Epithelial cell of proximal tubule (primary cell): ENCODE measurements around the gene PYGB. TPM values are rescaled to one million over a fixed set of nuclear protein-coding genes. Genes with fewer than 3 reads are reported as not detected.
A peak's percentile ranks its signal among the peaks of the same experiment; 100 is the strongest.

Experiments used
- DNase-seq: peaks from one replicate; pipeline ENCODE4 v3.0.0-alpha.2; 2011; ENCODE audit warnings: low read depth
- H3K4me3 ChIP-seq: 2 replicates; pipeline ENCODE4 v1.5.1; 2011; ENCODE audit warnings: low read depth, mild to moderate bottlenecking, low read length
- CTCF ChIP-seq: conservative IDR thresholded peaks from 2 replicates; pipeline ENCODE4 v1.5.1; 2012; ENCODE audit warnings: low read depth, mild to moderate bottlenecking, low read length
- total RNA-seq: library from RNA; depleted of rRNA; stranded (reverse); fragments of >200 nt; gene quantifications from 2 replicates; pipeline ENCODE4 v1.2.3, GENCODE V29; 2015

PYGB gene
- 145 and 241 TPM in 2 replicates for total RNA-seq

- no peak for DNase-seq
- no peak for TF ChIP-seq CTCF
Measured at GRCh38 chr20:25247956-25248785, at the start of gene PYGB. Gene PYGB, plus strand, starts transcription at chr20:25248085. Its CDS starts 94 bp downstream, at chr20:25248179.

GRCh38 chr20:25198663-25199383 lies 49.1 kb upstream of the PYGB start:
- no peak overlapping the region for H3K4me3 ChIP-seq
- TF ChIP-seq CTCF = no peak
- DNase-seq = no peak

More at GRCh38 chr20:25247956-25248785, at the start of gene PYGB:
- H3K4me3 ChIP-seq = peak within 1 kb of the TSS; percentile 82

GRCh38 chr20:25199473-25200260 lies 48.2 kb upstream of the PYGB start:
- DNase-seq = no peak
- TF ChIP-seq CTCF = no peak
- H3K4me3 ChIP-seq = no peak overlapping the region

- TF ChIP-seq CTCF = no peak
- no peak overlapping the region for H3K4me3 ChIP-seq
- DNase-seq = no peak
Measured at GRCh38 chr20:25203089-25203488, 44.8 kb upstream of the PYGB start.

- no peak for DNase-seq
- no peak for TF ChIP-seq CTCF
- H3K4me3 ChIP-seq = no peak overlapping the region
Measured at GRCh38 chr20:25203871-25204320, 44.0 kb upstream of the PYGB start.

GRCh38 chr20:25204550-25205276 lies 43.2 kb upstream of the PYGB start:
- no peak for DNase-seq
- H3K4me3 ChIP-seq = no peak overlapping the region
- no peak for TF ChIP-seq CTCF
